ENCODE results near the gene TLR10. TPM values are rescaled to one million over a fixed set of nuclear protein-coding genes. Genes with fewer than 3 reads are reported as not detected.
"Not testable (repeated sequence)": the region's sequence is repeated elsewhere in the genome, so short reads cannot be mapped to it uniquely, and the experiment has no call there.

The TLR10 gene
- polyA plus RNA-seq, 2 of the 4 experiments (the other 2 are of a cell fraction) = 0.14 TPM; not detected in 1

DNA sequence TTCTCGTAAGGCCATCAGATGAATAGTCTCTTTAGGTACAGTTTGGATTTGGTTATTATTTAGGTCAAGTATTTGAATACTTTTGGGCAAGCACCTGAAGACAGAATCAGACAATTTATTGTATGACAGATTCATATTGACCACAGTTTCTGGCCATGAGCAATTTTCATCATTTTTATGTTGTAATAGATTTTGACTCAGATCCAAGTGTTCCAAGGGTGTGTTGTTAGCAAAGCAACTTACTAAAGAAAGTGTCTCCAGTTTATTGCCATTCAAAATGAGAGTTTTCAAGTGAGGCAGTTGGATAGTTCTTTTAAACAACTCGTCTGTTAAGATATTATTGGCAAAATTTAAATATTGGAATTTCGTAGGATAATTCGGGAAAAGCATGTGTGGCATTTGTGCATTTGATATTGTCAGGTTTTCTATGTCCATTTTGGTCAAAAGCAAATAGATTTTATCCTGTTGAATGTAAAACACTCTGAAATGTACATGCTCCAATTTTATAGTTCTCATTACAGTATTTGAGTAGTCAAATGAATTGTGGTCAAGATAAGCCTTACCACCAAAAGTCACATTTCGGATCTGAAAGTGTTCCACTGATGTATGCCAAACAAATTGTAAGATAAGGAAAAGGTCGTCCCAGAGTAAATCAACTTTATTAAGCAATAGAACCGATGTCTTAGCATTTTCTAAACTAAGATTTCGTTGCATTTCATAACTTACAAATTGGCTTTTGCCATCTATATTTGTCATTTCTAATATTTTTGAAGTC lies 8.4 kb downstream of the TLR10 start:
- ATAC-seq (no peak), DNase-seq (ENCODE audit: low read depth in 1 of 2, low spot score in 1 of 2) (no peak), FAIRE-seq (no peak)
- Histone ChIP-seq H3K4me1 (0 out of 3 replicates have a peak, but pooled peaks cover 3% of the 10 kb centered on the region), H3K9me3 (no peaks in the 10 kb centered on the region), H3K4me2 (no peak overlapping the region), H3K4me3 (no peak overlapping the region), H3K27ac (no peak overlapping the region)
- POLR2A ChIA-PET = no interaction called here
- CTCF ChIA-PET = interaction anchor here (1.2 to 5.2 kb wide), 3 partner anchors 9 to 15 kb away, joined by 3 to 27 read pairs (median 5); partner anchors contain the start of gene TLR10
- TF ChIP-seq, protein P1, sequence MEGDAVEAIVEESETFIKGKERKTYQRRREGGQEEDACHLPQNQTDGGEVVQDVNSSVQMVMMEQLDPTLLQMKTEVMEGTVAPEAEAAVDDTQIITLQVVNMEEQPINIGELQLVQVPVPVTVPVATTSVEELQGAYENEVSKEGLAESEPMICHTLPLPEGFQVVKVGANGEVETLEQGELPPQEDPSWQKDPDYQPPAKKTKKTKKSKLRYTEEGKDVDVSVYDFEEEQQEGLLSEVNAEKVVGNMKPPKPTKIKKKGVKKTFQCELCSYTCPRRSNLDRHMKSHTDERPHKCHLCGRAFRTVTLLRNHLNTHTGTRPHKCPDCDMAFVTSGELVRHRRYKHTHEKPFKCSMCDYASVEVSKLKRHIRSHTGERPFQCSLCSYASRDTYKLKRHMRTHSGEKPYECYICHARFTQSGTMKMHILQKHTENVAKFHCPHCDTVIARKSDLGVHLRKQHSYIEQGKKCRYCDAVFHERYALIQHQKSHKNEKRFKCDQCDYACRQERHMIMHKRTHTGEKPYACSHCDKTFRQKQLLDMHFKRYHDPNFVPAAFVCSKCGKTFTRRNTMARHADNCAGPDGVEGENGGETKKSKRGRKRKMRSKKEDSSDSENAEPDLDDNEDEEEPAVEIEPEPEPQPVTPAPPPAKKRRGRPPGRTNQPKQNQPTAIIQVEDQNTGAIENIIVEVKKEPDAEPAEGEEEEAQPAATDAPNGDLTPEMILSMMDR (IDR thresholded peaks at IDR 0.05) = no peak
- no peak for TF ChIP-seq FOSL2 (IDR thresholded peaks at IDR 0.05)
- no peak for TF ChIP-seq FOSL2 (CRISPR knock-in tag; IDR thresholded peaks at IDR 0.05)
- TF ChIP-seq GATA3 (IDR thresholded peaks at IDR 0.05; ENCODE audit: borderline replicate concordance) = no peak
- no peak for TF ChIP-seq FOSB (CRISPR knock-in tag; IDR thresholded peaks at IDR 0.05)
- no peak for TF ChIP-seq EHF (CRISPR knock-in tag; IDR thresholded peaks at IDR 0.05)
- no peak for TF ChIP-seq TFCP2L1 (CRISPR knock-in tag; IDR thresholded peaks at IDR 0.05)
- TF ChIP-seq SREBF2 (IDR thresholded peaks at IDR 0.05) = no peak
- TF ChIP-seq, protein P2, sequence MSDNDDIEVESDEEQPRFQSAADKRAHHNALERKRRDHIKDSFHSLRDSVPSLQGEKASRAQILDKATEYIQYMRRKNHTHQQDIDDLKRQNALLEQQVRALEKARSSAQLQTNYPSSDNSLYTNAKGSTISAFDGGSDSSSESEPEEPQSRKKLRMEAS (IDR thresholded peaks at IDR 0.05) = no peak
- TF ChIP-seq, protein P3, sequence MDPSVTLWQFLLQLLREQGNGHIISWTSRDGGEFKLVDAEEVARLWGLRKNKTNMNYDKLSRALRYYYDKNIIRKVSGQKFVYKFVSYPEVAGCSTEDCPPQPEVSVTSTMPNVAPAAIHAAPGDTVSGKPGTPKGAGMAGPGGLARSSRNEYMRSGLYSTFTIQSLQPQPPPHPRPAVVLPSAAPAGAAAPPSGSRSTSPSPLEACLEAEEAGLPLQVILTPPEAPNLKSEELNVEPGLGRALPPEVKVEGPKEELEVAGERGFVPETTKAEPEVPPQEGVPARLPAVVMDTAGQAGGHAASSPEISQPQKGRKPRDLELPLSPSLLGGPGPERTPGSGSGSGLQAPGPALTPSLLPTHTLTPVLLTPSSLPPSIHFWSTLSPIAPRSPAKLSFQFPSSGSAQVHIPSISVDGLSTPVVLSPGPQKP (IDR thresholded peaks at IDR 0.05; ENCODE audit: low read depth, low read length) = no peak
- WGBS (ENCODE audit: missing lambda C conversion rate) = 66% methylated on average over 8 of the region's 8 CpGs

DNA sequence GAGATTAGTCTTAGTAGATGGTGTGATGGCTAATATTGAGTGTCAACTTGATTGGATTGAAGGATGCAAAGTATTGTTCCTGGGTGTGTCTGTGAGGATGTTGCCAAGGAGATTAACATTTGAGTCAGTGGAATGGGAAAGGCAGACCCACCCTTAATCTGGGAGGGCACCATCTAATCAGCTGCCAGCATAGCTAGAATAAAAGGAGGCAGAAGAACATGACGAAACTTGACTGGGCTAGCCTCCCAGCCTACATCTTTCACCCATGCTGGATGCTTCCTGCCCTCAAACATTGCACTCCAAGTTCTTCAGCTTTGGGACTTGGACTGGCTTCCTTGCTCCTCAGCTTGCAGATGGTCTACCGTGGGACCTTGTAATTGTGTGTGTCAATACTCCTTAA lies 12.5 kb downstream of the TLR10 start:
- not testable (repeated sequence) for FAIRE-seq, ATAC-seq

DNA sequence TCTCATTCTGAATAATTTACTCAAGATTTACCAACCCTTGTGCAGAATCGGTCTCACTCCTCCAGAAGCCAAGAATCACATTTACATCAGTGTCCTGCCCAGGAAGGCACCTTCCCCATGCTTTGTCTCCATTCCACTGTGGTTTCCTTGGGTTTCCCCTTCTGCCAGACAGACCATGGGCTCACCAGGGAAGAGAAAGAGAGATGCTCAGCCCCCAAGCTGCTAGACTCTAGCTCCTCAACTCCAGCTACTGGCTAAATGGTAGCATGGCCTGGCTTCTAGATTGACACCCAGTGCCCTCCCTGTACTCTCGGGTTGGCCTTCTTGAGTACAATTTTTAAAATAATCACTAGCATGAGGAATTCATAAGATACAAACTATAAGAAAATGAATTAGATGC lies 12.9 kb downstream of the TLR10 start:
- no peaks in the 10 kb centered on the region for H3K4me1 ChIP-seq
- H3K27ac ChIP-seq = no peak overlapping the region
- no peak for DNase-seq (ENCODE audit: low read depth in 1 of 2, low spot score in 1 of 2)
- H3K9me3 ChIP-seq = no peaks in the 10 kb centered on the region
- WGBS (ENCODE audit: missing lambda C conversion rate) = 88% methylated on average over 2 of the region's 2 CpGs
- POLR2A ChIA-PET = no interaction called here
- no peak for ATAC-seq
- FAIRE-seq = no peak
- no peak for TF ChIP-seq HEYL (CRISPR knock-in tag; IDR thresholded peaks at IDR 0.05)
- no peak for TF ChIP-seq POLR2A (IDR thresholded peaks at IDR 0.05; ENCODE audit: low read length)
- TF ChIP-seq KDM5A (IDR thresholded peaks at IDR 0.05) = no peak
- TF ChIP-seq, protein P1 (IDR thresholded peaks at IDR 0.05) = no peak
- TF ChIP-seq CHD4 (IDR thresholded peaks at IDR 0.05; ENCODE audit: borderline replicate concordance) = no peak
- TF ChIP-seq JUNB (IDR thresholded peaks at IDR 0.05) = no peak
- TF ChIP-seq RARB (CRISPR knock-in tag; IDR thresholded peaks at IDR 0.05) = no peak
- TF ChIP-seq NFE2L2 (conservative IDR thresholded peaks at IDR 0.05; ENCODE audit: low read length) = no peak
- TF ChIP-seq, protein P4, sequence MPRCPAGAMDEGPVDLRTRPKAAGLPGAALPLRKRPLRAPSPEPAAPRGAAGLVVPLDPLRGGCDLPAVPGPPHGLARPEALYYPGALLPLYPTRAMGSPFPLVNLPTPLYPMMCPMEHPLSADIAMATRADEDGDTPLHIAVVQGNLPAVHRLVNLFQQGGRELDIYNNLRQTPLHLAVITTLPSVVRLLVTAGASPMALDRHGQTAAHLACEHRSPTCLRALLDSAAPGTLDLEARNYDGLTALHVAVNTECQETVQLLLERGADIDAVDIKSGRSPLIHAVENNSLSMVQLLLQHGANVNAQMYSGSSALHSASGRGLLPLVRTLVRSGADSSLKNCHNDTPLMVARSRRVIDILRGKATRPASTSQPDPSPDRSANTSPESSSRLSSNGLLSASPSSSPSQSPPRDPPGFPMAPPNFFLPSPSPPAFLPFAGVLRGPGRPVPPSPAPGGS (IDR thresholded peaks at IDR 0.05) = no peak
- TF ChIP-seq ESRRA (IDR thresholded peaks at IDR 0.05; ENCODE audit: borderline replicate concordance, low read length) = no peak
- TF ChIP-seq, protein P5, sequence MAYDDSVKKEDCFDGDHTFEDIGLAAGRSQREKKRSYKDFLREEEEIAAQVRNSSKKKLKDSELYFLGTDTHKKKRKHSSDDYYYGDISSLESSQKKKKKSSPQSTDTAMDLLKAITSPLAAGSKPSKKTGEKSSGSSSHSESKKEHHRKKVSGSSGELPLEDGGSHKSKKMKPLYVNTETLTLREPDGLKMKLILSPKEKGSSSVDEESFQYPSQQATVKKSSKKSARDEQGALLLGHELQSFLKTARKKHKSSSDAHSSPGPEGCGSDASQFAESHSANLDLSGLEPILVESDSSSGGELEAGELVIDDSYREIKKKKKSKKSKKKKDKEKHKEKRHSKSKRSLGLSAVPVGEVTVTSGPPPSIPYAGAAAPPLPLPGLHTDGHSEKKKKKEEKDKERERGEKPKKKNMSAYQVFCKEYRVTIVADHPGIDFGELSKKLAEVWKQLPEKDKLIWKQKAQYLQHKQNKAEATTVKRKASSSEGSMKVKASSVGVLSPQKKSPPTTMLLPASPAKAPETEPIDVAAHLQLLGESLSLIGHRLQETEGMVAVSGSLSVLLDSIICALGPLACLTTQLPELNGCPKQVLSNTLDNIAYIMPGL (CRISPR knock-in tag; IDR thresholded peaks at IDR 0.05; ENCODE audit: borderline replicate concordance) = no peak
- no peak for TF ChIP-seq FOSL2 (IDR thresholded peaks at IDR 0.05)
- TF ChIP-seq FOSL2 (CRISPR knock-in tag; IDR thresholded peaks at IDR 0.05) = no peak
- H3K4me2 ChIP-seq = no peak overlapping the region
- H3K4me3 ChIP-seq = no peak overlapping the region
- CTCF ChIA-PET = interaction anchor here (1.1 to 5.2 kb wide), 4 partner anchors 10 to 91 kb away, joined by 5 to 27 read pairs (median 6); partner anchors contain the start of genes TLR1 and TLR10

More for the DNA sequence above, 12.5 kb downstream of the TLR10 start:
- CTCF ChIA-PET = interaction anchor here (1.1 to 5.2 kb wide), 4 partner anchors 10 to 91 kb away, joined by 5 to 27 read pairs (median 6); partner anchors contain the start of gene TLR10
- WGBS (ENCODE audit: missing lambda C conversion rate) = 73% methylated on average over 2 of the region's 2 CpGs
- DNase-seq (ENCODE audit: low read depth in 1 of 2, low spot score in 1 of 2); H3K27ac ChIP-seq; POLR2A ChIA-PET; H3K4me2 ChIP-seq; H3K9me3 ChIP-seq; H3K4me1 ChIP-seq; H3K4me3 ChIP-seq: not testable (repeated sequence)

Data from A549 (cell line).